ENCODE data around the gene ZNF91. TPM values are rescaled to one million over a fixed set of nuclear protein-coding genes. Genes with fewer than 3 reads are reported as not detected.

ZNF91 gene
- total and polyA plus RNA-seq, 10 of the 15 experiments (the other 5 are each of a cell fraction or from before 2014, with no cell fraction given), result 4.6 to 31.1 (median 11.3) TPM

GRCh38 chr19:23346696-23347095, 48.6 kb downstream of the ZNF91 start:
- Histone ChIP-seq H3K9ac (ENCODE audit: control insufficient read depth, insufficient read depth, low read length) (no peak overlapping the region), H3K27ac (ENCODE audit: control insufficient read depth, insufficient read depth) (no peak overlapping the region), H4K20me1 (ENCODE audit: control insufficient read depth, insufficient read depth) (no peaks in the 10 kb centered on the region), H3K36me3 (ENCODE audit: control insufficient read depth in 2 of 2, insufficient read depth in 2 of 2, low read length in 1 of 2) (no peaks in the 10 kb centered on the region; a peak in 1 of 4 replicates), H3K4me2 (ENCODE audit: control insufficient read depth, insufficient read depth) (no peak overlapping the region), H2AFZ (ENCODE audit: control insufficient read depth, low read depth, low read length) (no peak overlapping the region), H3K4me1 (ENCODE audit: control insufficient read depth, insufficient read depth, low read length) (no peaks in the 10 kb centered on the region), H3K4me3 (no peak overlapping the region), H3K27me3 (replicated peaks in 1 of 2; ENCODE audit: control insufficient read depth in 2 of 2, insufficient read depth in 2 of 2, low read length in 1 of 2) (no peaks in the 10 kb centered on the region), H3K79me2 (ENCODE audit: control insufficient read depth, insufficient read depth, low read length) (no peaks in the 10 kb centered on the region), H3K9me3 (replicated peaks; ENCODE audit: control insufficient read depth, insufficient read depth, low read length) (peaks cover 12% of the 10 kb centered on the region)
- in situ Hi-C loops (cut with MboI), result no loop called here
- TF ChIP-seq YY1 (IDR thresholded peaks at IDR 0.05; ENCODE audit: low read depth, low read length), result no peak
- TF ChIP-seq CUX1 (IDR thresholded peaks at IDR 0.05; ENCODE audit: insufficient replicate concordance, low read depth, low read length), result no peak
- no peak for TF ChIP-seq IRF5 (IDR thresholded peaks at IDR 0.05; ENCODE audit: borderline replicate concordance)
- no peak for TF ChIP-seq WRNIP1 (IDR thresholded peaks at IDR 0.05; ENCODE audit: borderline replicate concordance, low read depth, low read length)
- no peak for TF ChIP-seq NFIC (IDR thresholded peaks at IDR 0.05; ENCODE audit: low read depth, low read length)
- no peak for TF ChIP-seq CREB1 (IDR thresholded peaks at IDR 0.05; ENCODE audit: low read depth)
- TF ChIP-seq, protein P1, sequence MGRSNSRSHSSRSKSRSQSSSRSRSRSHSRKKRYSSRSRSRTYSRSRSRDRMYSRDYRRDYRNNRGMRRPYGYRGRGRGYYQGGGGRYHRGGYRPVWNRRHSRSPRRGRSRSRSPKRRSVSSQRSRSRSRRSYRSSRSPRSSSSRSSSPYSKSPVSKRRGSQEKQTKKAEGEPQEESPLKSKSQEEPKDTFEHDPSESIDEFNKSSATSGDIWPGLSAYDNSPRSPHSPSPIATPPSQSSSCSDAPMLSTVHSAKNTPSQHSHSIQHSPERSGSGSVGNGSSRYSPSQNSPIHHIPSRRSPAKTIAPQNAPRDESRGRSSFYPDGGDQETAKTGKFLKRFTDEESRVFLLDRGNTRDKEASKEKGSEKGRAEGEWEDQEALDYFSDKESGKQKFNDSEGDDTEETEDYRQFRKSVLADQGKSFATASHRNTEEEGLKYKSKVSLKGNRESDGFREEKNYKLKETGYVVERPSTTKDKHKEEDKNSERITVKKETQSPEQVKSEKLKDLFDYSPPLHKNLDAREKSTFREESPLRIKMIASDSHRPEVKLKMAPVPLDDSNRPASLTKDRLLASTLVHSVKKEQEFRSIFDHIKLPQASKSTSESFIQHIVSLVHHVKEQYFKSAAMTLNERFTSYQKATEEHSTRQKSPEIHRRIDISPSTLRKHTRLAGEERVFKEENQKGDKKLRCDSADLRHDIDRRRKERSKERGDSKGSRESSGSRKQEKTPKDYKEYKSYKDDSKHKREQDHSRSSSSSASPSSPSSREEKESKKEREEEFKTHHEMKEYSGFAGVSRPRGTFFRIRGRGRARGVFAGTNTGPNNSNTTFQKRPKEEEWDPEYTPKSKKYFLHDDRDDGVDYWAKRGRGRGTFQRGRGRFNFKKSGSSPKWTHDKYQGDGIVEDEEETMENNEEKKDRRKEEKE (IDR thresholded peaks at IDR 0.05), result no peak
- TF ChIP-seq TAF1 (IDR thresholded peaks at IDR 0.05; ENCODE audit: borderline replicate concordance, low read depth, low read length), result no peak
- no peak for TF ChIP-seq ZNF217 (IDR thresholded peaks at IDR 0.05)
- ChIA-PET CTCF (no interaction called here), SMC1A (ENCODE audit: uncharacterized antibody, unreplicated experiment) (no interaction called here), RAD21 (ENCODE audit: unreplicated experiment) (no interaction called here), POLR2A (no interaction called here)
- DNase-seq (ENCODE audit: low read depth, low spot score) (no peak), ATAC-seq (no peak), FAIRE-seq (no peak)
- intact Hi-C loops (cut with micrococcal nuclease; ENCODE audit: unreplicated experiment), result no loop called here
- BruUV-seq (replicated peaks), result no TSS peak
- 100% methylated on average over 7 of the region's 7 CpGs for WGBS (ENCODE audit: insufficient coverage, insufficient replicate concordance, low lambda C conversion rate, missing lambda C conversion rate)
